Fibroblast of pulmonary artery (primary cell): ENCODE results near the gene RGS8.

Experiments used
- DNase-seq: peaks from one replicate; pipeline ENCODE4 v3.0.0-alpha.2; 2010; ENCODE audit warnings: low read depth
- H3K4me3 ChIP-seq: replicated peaks from 2 replicates; pipeline ENCODE4 v1.5.1; 2011; ENCODE audit warnings: low read depth, mild to moderate bottlenecking, control low read depth, low read length, moderate library complexity
- CTCF ChIP-seq: IDR thresholded peaks from 2 replicates; pipeline ENCODE4 v1.5.1; 2011; ENCODE audit warnings: mild to moderate bottlenecking, control low read depth, low read length, inconsistent platforms; ENCODE audit errors: missing control alignments

RGS8 gene

GRCh38 chr1:182713939-182714338, 29.6 kb upstream of the RGS8 start:
- no peak for TF ChIP-seq CTCF
- no peak for DNase-seq
- no peak overlapping the region for H3K4me3 ChIP-seq

GRCh38 chr1:182713492-182713891, 29.1 kb upstream of the RGS8 start:
- H3K4me3 ChIP-seq, result no peak overlapping the region
- DNase-seq, result no peak
- TF ChIP-seq CTCF, result no peak

GRCh38 chr1:182709855-182710254, 25.5 kb upstream of the RGS8 start:
- no peak for TF ChIP-seq CTCF
- no peak for DNase-seq
- no peak overlapping the region for H3K4me3 ChIP-seq

GRCh38 chr1:182709225-182709764, 24.9 kb upstream of the RGS8 start:
- H3K4me3 ChIP-seq, result no peak overlapping the region
- no peak for TF ChIP-seq CTCF
- no peak for DNase-seq

- H3K4me3 ChIP-seq, result no peak overlapping the region
- peak; percentile 6 for DNase-seq
- TF ChIP-seq CTCF, result no peak
Observed at GRCh38 chr1:182707122-182707521, 22.7 kb upstream of the RGS8 start.

- TF ChIP-seq CTCF, result no peak
- H3K4me3 ChIP-seq, result no peak overlapping the region
- no peak for DNase-seq
Observed at GRCh38 chr1:182704677-182705076, 20.3 kb upstream of the RGS8 start.

- no peak for TF ChIP-seq CTCF
- DNase-seq, result no peak
- no peak overlapping the region for H3K4me3 ChIP-seq
Observed at GRCh38 chr1:182703539-182703938, 19.2 kb upstream of the RGS8 start.
